ENCODE data around the gene CDON.

DNA sequence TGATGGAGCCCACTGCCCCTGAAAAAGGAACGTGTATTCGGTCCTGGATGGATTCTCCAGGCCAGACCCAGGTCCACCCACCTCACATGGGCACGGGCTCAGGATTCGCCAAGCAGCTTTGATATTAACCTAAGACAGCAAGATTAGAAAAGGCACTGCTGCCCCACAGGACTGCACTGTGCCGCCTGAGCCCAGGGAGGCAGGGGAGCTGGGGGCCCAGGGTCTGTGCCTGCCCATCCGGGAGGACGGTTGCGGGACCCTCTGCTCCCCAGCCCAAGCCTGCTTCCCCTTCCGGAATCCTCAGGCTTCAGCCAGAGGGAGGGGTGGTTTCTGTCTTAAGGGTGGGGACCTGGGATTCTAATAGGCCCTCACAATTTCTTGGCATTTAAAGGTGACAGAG lies 130.4 kb downstream of the CDON start:
- TF ChIP-seq POLR2A (IDR thresholded peaks at IDR 0.05; ENCODE audit: low read length) (no peak), GATA1 (IDR thresholded peaks at IDR 0.05; ENCODE audit: low read depth, low read length) (no peak)
